Measurements from ENCODE around the gene MYO1F.
"Not testable (repeated sequence)": the region's sequence is repeated elsewhere in the genome, so short reads cannot be mapped to it uniquely, and the experiment has no call there.

The MYO1F gene

DNA sequence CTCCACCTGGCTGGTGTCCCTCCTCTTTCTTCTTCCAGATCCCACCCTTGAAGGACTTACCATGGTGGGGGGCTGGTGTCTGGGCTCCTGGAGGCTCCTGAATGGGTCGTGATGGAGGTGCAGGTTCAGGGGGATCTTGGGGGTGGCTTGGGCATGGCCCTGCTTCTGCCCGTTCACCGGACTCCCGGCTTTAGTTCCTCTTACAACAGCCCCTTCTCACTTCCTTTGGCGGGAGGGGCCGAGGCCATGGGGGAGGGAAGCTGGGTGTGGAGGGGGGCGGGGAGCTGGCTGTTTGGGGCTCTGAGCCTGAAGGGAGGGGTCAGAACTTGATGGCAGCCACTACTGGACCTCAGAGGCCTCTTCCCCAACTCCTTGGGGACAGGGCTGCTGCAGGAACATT, at the start of gene MYO1F:
Gene MYO1F (minus strand): TSS at position 196 of the 400 bp plus-strand sequence. CDS start 133 bp downstream, at position 63.
- DNase-seq: no peak

- DNase-seq: no peak
Observed at GRCh38 chr19:8626842-8627241, 49.6 kb upstream of the MYO1F start.

GRCh38 chr19:8622886-8623285, 45.6 kb upstream of the MYO1F start:
- not testable (repeated sequence) for DNase-seq

- DNase-seq: no peak
Observed at GRCh38 chr19:8618751-8619150, 41.5 kb upstream of the MYO1F start.

GRCh38 chr19:8617984-8618383, 40.7 kb upstream of the MYO1F start:
- DNase-seq: no peak

- not testable (repeated sequence) for DNase-seq
Observed at GRCh38 chr19:8617325-8617724, 40.1 kb upstream of the MYO1F start.

- no peak for DNase-seq
Observed at GRCh38 chr19:8616861-8617260, 39.6 kb upstream of the MYO1F start.

GRCh38 chr19:8615813-8616596, 38.8 kb upstream of the MYO1F start:
- peak; percentile 64 for DNase-seq

- no peak for DNase-seq
Observed at GRCh38 chr19:8615024-8615423, 37.8 kb upstream of the MYO1F start.

DNA sequence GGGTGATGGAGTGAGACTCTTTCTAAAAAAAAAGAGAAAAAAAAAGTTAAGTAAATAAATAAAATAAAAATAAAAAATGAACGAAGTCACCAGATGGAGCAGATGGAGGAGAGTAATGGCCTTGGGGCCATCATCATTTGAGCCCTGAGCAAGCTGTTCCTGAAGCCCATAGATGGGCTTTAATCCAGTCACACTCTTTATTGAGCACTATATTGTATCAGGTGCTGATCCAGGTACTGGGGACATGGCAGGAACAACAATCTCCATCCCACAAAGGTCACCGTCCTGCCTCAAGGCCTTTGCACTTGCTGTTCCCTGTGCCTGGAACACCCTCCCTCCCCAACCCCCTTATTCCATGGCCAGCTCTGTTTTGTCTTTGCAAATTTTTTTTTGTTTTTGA, 37.2 kb upstream of the MYO1F start:
- no peak for DNase-seq

- no peak for DNase-seq
Observed at GRCh38 chr19:8612807-8613171, 35.5 kb upstream of the MYO1F start.

DNA sequence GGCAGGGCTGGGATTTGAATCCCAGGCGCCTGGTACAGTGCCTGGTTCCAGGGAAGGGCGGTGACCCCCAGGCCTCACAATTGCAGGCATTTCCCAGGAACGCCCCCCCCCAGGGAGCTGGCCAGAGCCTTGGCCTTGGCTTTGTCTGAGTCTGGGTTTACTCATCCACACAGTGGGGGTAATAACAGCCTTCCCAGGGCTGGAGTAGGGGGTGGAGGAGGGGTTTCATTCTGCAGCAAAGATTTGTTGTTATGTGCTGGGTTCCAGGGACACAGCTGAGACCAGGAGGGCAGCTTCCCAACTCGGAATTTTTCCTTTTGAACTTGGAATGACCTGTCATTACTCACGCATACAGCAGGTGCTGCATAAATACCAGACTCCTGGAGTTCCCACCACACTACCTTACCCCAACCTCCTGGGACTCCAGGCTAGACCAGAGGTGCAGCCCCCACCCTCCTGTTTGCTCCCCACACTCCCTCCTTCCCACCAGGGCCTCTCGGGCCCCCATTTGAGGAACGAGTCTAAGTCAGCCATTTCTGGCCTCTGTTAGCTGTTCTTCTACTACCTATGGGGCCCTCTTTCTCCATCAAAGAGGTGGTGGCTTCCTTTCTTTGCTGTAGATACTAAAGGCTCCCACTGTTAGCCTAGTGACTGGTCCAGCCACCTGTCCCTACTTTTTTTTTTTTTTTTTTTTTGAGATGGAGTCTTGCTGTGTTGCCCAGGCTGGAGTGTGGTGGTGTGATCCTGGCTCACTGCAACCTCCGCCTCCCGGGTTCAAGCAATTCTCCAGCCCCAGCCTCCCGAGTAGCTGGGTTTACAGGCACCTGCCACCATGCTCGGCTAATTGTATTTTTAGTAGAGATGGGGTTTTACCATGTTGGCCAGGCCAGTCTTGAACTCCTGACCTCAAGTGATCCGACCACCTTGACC, 34.9 kb upstream of the MYO1F start:
- DNase-seq: no peak

DNA sequence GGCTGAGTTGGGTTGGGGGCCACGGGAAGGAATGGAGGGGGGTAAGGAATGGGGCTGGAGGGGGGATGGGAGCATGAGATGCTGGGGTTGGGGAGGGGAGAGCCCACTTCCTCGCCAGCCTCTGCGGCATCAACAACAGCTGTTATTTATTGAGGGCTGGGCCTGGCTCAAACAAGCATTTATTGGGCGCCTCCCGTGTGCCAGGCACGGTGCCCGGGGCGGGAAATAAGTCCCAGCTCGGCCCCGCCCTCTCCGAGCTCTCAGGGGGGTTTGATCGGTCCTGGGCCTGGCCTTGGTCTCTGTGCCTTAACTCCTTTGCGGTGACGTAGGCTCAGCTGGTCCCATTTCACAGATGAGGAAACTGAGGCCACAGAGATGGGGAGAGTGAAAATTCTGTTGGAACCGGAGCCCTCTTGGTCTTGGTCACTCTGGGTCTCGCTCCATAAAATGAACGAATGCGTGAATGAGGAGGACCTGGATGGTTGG, 34.2 kb upstream of the MYO1F start:
- no peak for DNase-seq

GRCh38 chr19:8610936-8611300, 33.7 kb upstream of the MYO1F start:
- DNase-seq: no peak

- DNase-seq: peak; percentile 49
Observed at GRCh38 chr19:8610041-8610935, 33.0 kb upstream of the MYO1F start, which contains the start of gene ADAMTS10. TSS of gene ADAMTS10 (minus strand) at chr19:8610715. CDS start at chr19:8605710, 5,005 bp downstream.

GRCh38 chr19:8609279-8610040, 32.2 kb upstream of the MYO1F start:
- DNase-seq: peak; percentile 21

GRCh38 chr19:8608941-8609278, 31.7 kb upstream of the MYO1F start:
- DNase-seq: no peak

DNA sequence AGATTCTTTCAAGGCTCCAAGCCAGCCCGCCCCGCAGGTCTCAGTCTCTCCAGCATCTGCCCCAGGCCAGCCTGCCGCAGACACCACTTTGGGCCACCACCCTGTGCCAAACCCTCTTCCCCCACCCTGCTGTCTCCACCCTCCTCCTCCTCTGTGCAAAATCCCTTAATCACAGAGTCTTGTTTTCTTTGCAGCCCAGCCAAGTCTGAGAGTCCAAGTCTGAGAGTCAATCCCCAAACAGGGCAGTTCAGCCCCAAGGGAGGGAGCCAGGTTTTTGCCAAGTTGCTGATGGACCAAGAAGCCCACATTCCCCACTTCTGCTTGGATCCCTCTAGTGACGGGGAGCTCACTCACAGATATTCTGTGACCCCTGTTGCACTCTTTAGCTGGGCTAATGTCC, 30.1 kb upstream of the MYO1F start:
- DNase-seq: no peak

- DNase-seq: no peak
Observed at GRCh38 chr19:8605514-8605913, 28.3 kb upstream of the MYO1F start.

DNA sequence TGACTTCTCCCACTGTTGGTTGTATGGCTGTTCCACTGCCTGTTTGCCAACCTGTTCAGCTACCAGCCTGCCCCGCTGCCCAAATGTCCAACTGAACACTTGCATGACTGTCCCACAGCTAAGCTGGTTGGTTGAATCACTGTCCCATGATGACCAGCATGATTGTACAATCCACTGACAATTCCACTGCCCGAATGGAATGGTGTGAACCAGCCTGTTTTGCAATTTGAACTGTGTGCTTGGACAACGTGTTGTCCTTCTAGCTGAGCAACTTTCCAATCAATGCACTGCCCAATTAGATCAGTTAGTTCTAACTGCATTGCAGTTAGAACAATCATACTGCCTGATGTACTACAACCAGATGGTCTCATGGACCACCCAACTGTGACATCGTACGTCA, 24.6 kb upstream of the MYO1F start:
- no peak for DNase-seq

DNA sequence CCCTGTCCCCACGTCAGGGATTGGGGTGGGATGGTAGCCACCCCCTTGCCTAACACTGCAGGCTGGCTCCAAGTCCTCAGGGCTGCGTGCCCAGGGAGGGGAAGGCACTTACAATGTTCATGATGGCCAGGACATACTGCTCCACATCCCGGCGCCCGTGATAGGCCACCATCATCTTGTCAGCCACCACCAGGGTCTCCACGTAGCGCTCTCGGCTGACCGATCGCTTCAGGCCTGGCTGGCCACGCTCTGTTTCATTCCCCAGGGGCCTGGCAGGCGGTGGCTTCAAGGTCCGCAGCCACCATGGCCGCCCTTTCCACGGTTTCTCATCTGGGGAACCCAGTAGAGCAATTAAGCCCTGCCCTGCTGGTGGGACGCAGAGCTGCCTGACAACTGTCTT, 23.6 kb upstream of the MYO1F start:
- no peak for DNase-seq

GRCh38 chr19:8600064-8600463, 22.8 kb upstream of the MYO1F start:
- no peak for DNase-seq
